ENCODE measurements around the gene FKBP6.
A peak's percentile ranks its signal among the peaks of the same experiment; 100 is the strongest.
"Not testable (repeated sequence)": the region's sequence is repeated elsewhere in the genome, so short reads cannot be mapped to it uniquely, and the experiment has no call there.

FKBP6 gene

DNA sequence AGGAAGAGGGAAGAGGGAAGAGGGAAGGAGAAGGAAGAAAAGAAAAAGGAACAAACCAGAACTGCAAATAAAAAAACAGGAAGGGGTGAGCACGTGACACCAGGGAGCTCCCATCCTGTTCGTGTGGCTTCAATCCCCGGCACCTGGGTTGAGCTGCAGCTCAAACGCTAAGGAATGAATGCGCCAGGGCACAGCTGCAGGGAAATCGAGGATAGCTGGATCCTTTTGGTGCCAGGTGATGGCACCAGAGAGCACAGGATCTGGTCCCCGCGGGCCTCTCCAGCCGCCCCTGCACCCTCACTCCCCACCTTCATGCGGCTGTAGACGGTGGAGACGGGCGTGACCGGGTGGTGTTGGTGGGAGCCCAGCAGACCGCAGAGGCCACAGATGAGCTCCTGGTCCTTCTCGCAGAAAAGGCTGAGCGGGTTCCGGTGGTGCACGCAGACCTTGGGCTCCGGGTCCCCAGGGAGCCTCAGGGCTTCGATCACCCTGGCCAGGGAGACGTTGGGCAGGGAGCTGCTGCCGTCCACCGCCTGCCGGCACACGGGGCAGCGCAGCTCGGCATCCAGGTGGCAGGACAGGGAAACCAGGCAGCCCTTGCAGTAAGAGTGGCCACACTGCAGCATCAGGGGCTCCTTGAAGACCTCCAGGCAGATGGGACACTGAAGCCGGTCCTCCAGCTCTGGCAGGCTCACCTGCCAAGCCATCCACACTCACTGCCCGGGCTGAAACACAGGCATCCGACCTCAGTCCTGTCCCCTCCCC lies 3.7 kb upstream of the FKBP6 start:
- peak; percentile 40 for DNase-seq

DNA sequence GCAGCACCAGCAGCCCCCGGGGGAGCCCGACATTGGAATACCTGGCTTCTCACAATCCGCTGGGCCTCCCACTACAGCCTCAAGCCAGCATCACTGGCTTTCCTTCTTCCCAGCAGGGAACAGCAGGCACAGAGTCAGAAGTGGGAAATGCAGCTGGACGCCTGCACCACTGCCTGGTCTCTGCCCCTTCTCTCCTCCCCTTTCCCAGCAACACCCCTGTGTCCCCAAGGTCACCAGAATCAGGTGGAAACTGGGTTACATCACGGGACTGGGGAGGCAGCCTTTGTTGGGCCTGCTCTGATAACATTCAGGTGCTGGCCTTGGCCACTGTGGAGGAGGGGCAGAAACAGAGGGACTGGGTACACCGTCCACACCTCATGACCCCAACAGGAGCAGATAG lies 2.5 kb upstream of the FKBP6 start:
- not testable (repeated sequence) for DNase-seq

DNA sequence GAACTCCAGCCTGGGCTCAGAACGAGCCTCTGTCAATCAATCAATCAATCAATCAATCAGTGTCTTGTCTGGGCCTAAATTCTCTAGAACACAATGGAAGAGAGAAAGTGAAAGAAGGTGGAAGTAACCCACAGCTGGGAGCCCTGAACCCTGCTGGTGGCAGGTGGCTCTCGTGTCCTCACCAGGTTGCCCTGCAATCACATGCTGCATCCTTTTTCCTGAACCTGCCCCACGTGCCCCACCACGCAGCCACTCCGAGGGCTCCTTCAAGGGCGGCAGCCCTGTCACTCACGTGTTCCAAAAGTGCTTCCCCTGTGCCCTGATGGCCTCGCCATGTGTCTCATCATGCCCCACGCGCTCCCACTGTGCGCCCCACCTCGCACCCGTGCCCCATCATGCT lies 512 bp upstream of the FKBP6 start:
- not testable (repeated sequence) for DNase-seq

DNA sequence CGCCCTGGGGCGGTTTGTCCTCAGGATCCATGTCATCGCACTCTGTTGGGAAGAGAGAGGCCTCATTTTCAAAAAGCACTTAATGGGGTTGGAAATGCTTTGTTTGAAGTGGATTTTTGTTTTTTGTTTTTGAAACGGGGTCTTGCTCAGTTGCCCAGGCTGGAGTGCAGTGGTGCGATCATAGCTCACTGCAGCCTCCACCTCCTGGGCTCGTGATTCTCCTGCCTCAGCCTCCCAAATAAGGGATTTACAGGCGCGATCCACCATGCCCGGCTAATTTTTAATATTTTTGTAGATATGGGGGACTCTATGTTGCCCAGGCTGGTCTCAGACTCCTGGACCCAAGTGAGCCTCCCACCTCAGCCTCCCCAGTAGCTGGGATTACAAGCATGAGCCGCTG lies 735 bp downstream of the FKBP6 start:
- no peak for DNase-seq

DNA sequence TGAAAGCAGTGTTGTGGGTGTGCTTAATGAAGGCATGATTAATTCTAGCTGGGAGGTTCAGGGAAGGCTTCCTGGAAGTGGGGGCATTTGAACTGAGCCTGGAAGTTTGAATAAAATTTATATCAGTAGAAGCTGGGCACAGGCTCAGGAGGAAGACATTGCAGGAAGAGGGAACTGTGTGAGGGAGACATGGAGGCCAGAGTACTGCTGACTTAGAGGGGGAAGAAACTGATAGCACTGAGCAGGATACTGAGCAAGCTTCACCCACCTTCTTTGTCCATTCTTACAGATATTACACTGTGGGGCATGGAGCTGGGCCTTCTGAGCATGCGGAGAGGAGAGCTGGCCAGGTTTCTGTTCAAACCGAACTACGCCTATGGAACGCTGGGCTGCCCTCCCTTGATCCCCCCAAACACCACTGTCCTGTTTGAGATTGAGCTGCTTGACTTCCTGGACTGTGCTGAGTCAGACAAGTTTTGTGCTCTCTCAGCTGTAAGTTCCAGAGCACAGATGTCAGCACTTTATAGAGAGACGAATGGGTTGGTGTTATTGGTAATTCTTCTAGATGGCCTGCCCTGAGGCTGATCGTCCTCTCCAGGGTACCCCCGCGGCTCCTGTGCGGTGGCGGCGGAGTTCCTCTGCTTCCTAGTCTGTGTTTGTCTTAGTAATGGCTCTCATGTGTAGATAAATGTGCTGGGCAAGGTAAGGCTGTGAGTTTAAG lies 2.1 kb downstream of the FKBP6 start:
- DNase-seq, result peak; percentile 58

DNA sequence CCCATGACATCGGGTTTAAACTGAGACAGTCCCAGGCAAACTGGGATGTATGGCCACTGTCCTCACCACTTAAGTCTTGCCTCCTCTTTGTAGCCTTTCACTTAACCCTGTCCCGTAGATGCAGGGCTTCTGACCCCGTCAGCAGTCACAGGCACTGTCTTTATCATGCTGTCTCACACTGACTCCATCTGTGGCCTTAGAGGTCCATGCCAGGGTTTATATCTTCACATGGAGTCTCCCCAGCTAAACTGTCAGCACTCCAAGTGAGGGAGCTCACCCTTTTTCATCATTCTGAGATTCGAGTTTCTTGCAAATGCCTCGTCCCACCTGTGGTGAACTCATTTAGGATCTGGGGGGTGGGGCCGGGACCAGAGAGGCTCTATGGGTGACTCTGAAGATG lies 2.8 kb downstream of the FKBP6 start:
- no peak for DNase-seq

DNA sequence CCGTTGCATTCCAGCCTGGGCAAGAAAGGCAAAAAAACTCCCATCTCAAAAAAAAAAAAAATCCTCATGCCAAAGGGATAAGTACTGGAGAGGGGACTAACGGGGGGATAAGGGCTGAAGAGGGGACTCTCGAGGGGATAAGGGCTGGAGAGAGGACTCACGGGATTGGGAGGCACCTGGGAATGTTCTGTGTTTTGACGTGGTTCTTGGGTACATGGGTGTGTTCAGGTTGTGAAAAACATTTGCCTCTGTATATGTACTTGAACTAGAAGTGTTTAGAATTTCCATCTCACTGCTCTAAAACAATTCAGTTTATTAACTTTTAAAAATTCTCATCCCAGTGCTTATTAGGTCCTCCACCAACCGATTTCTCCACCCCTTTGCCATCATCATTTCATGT lies 4.5 kb downstream of the FKBP6 start:
- DNase-seq, result no peak

DNA sequence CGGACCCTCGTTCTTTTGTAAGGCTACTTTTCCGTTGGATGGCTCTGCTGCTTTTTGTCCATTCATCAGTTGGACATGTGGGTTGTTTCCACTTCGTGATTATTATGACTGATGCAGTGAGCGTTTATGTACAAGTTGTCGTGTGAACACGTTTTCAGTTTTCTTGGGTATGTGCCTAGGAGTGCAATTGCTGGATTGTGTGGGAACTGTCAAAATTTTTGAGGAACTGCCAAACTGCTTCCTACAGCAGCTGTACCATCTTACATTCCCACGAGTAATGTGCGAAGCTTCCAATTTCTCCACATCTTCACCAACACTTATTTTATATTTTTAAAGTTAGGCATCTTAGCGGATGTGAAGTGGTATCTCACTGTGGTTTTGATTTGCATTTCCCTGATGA lies 10.4 kb downstream of the FKBP6 start:
- peak; percentile 18 for DNase-seq

DNA sequence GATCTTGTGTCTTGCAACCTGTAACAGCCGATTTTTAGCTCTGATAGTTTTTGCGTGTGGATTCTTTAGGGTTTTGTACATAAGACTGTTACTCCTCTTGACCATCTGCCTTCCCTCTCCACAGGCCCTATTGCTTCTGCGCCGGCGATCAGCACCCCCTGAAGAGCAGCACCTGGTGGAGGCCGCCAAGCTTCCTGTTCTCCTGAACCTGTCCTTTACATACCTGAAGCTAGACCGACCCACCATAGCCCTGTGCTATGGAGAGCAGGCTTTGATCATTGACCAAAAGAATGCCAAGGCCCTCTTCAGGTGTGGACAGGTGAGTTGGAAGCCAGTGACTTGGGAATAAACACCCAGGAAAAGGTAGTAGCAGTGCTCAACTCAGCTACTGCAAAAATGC lies 12.6 kb downstream of the FKBP6 start:
- DNase-seq, result no peak

DNA sequence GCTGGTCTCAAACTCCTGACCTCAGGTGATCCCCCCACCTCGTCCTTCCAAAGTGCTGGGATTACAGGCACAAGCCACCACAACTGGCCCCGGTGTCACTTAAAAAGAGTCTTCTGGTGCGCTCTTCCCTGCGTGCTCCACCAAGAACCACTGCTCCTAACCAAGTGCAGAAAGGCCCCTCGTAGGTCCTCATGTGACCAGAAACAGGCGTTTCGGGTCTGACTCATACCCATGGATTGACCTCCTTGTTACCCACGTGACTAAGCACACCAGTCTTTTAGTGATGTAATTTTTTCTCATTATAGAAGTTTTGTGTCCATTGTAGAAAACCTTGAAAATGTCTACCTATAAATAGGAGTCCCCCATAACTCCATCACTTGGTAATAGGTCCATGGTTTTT lies 13.9 kb downstream of the FKBP6 start:
- peak; percentile 70 for DNase-seq

DNA sequence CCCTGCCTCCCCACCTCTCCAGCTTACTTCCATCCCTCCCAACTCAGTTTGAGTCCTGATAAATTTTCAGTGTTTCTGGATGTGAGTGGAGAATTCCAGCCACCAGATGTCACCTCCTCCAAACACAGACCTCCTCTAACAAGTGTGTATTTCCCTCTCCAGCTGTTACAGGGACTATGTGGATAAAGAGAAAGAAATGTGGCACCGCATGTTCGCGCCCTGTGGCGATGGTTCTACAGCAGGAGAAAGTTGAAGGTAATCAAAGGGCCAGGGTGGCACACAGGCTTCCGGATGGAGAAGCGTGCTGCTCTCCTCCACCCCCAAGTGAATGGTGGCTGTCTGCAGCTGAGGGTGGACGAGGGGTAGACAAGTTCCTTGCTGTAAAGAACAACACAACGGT lies 14.7 kb downstream of the FKBP6 start:
- DNase-seq, result peak; percentile 65

DNA sequence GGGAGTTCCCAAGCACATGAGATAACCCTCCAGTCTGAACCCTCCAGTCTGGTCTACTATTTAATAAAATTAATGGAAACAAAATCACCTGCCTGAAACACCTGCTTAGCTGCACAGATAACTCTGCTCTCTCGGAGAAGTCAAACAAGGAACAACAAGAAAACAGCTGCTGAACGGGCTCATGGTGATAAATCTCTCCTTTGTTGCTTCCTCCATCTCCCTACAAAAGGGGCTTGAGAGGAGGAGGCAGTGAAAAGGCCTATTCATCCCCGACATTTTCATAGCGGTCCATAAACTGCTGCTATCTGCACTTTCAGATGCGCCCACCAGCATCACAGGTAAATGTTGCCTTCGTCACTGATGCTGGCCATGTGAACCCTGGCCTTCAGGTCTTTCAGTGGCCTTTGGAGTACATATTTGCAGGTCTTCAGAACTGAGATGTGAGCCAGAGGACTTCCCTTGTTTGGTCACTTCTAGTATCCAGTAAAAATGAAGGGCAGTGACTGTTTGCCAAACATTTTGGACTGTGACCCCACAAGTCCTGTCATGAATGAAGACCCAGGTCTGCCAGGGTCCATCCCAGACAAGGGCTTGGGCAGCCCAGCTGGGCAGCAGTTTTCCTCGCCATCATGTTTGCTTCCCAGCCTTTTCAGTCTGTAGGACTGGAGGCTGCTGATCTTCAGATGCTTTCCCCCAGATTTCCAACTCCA lies 15.9 kb downstream of the FKBP6 start:
- no peak for DNase-seq

DNA sequence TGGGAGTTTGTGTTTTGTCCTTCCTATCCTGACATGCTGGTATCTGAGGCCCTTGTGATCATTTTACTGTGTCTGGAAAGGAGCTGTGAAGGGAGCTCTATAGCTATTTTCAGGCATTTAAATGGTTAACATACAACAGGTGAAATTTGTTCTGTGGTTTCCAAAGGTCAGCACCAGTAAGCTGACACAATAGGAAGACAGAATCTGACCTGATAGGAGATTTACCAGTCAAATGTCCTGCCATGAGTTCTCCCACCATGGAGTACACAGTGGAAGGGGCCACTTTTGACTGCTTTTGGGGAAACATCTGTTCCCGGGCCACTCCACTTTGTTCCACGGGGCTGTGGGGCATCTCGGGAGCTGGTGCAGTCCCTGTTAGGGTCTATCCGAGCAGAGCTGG lies 17.6 kb downstream of the FKBP6 start:
- no peak for DNase-seq

DNA sequence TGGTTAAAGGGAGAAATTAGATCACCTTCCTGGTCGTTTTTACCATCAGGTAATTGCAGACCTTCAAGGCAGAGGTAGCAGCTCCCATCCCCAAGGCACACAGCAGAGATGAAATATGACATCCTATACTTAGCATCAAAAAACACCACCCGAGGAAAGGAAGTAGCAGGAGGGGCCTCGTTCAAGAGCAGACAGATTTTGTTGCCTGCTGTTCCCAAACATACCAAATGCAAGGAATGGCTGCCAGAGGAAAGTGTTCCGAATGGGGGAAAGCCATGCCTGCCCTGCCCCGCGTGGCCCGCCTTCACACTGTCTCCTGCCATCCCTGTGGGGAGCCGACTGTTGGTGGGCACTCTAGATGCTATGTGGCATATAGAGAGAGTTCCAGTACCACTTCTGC lies 18.0 kb downstream of the FKBP6 start:
- DNase-seq, result no peak

DNA sequence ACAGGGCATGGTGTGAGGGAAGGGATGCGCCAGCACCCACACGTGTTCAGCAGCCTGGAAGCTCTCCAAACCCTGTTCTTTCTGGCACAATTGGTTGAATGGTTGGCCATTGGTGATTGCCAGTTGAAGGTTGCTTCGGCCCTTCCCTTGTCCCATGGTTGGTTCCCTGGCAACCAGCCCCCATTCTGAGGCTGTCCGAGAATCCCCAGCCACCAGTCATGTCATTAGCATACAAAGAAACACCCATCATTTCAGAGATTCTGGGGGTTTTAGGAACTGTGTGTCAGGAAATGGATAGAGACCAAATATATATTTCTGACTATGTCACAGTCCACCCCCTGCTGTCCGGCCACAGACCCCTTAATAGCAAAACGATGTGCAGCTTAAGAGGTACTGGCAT lies 21.8 kb downstream of the FKBP6 start:
- DNase-seq, result no peak

DNA sequence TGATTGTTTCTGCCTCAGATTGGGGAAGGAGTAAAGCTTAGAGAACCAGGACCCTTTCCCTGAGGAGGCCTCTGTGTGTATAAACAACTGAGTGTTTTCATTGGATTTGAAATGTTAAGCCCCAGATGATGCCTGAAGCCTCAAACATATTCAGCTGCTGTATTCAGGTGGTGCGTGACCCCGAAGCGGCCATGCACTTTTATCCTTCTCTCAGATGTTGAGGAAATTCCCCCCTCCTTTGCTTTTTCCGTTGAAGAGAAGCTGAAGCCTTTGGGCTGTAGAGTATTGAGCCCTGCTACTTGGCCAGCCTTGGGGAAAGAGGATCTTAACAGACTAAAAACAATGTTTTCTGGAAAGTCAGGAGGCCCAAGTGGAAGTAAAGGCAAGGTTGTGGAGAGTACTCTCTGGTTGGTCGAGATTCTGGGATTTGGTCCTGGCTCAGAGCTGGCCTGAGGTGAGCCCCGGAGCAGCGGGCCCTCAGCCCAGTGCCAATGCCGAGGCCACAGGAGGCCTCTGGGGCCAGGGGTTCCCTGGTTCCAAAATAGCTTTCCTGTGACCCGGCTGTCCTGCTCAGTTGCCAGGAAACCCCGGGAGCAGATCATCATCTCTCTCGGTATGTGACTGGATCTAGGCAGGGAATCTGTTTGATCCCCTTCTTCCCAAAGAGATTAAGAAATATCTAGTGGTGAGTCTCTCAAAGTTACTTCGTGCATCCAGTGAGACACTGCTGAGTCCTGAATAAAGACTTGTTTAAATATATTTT lies 22.5 kb downstream of the FKBP6 start:
- no peak for DNase-seq

DNA sequence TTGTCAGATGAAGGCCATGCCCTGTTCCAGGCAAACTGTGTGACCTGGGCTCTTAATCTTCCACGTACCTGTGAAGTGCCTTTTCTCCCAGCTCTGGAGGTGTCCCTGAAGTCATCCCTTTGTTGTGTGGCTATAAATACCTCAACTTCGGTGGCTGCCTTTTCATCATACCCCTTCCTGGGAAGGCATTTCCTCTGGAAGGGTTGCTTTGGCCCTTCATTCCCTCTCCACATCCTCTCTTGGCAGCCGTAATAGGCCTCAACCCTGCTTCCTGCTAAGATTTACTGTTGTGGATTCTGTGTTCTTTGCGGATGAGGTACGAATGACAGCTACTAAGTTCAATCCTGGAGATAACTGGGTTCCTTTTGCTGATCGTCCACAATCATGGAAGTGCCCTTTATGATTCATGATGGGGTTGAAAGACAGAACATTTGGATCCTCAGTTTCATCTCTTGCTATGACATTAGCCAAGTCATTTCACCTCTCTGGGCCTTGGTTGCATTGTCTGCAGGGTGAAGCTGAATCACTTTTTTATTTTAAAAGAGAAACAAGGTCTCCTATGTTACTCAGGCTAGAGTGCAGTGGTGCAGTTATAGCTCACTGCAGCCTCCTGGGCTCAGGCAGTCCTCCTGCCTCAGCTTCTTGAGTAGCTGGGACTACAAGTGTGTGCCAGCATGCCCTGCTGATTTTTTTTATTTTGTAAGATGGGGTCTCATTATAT lies 23.6 kb downstream of the FKBP6 start:
- DNase-seq, result peak; percentile 10

DNA sequence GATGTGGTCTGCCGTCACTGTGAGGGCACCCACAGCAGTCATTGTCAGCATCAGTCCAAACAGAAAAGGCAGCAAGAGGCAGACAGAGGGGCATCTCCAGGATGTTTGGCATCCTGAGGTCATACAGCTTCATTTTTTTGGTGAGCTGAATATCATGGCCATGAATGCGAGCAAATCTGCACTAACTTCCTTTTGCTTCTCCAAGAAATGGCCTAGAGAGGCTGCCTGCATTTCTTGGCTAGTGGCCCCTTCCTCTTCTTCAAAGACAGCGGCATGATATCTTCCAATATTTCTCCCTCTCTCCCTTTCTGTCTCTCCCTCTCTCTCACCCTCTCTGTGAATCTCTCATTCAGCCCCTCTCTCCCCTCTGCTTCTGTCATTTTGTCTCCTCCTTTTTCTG lies 24.8 kb downstream of the FKBP6 start:
- no peak for DNase-seq

DNA sequence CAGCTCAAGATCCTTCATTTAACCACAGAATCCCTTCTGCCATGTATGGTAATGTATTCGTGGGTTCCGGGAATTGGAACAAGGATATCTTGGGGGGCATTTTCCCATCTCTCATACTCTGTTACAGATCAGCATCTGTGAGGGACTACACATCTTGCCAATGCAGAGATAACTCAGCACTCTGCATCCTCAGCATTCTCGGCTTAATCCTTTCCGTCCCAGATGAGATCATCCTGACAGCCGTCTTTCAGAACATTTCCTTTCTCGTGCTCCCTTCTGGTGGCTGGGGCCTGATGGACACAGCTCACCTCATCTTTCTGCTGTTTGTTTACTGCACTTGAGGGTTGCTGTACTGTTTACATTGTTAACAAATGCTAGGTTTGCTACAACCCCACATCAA lies 25.3 kb downstream of the FKBP6 start:
- no peak for DNase-seq

DNA sequence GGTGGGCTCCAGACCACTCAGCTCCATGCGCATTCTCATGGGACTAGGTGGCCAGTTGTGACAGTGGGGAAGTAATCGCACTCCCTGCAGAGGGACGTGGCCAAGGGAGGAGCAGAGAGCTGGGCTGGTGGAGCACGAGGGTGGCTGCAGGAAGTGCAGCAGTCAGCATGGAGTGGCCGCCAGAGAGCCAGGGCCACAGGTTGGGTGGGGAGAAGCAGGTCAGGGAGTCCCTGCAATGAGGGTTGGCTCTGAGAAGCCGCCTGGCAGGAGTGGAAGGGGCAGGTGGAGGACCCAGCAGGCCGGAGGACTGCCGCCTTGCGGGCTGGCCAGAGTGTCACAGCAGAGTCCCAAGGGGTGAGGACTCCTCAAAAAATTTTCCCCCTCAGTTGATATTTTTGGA lies 26.2 kb downstream of the FKBP6 start:
- no peak for DNase-seq

DNA sequence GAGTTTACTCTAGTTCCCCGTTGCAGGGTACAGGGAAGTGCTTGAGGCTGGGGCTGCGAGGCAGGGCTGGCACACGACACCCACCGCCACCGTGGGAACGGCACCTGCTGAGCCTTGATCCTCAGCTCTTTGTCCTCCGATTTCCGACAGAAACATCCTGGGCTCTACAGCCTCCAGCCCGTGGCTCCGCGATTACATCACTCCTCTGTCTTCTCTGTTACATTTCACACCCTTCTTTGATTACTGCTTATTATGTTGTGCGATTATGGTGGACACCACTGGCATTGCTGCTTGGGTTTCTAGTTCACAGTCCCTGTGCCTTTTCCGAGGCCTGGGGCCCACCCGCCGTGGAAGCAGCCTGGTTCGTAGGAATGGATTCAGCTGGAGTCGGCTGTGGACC lies 26.9 kb downstream of the FKBP6 start:
- no peak for DNase-seq

DNA sequence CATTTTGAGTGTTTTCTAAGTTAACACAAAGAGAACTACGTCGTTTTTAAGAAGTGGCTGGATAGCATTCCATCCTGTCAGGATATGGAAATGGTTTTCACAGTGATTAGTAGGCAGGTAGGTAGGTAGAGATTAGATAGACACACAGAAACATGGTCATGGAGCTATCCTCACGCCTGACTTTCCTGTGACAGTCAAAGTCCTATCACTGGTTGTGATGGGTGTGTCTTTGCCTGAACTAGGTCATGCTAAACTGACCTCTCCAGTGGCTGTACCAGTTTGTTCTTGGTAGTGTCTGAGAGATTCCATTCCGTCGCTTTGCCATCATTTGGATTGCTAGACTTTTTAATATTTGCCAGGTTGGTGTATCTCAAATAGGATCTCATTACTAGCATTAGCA lies 28.2 kb downstream of the FKBP6 start:
- no peak for DNase-seq
